Measurements from ENCODE around the gene MOXD1. TPM values are rescaled to one million over a fixed set of nuclear protein-coding genes. Genes with fewer than 3 reads are reported as not detected.

The MOXD1 gene
- total RNA-seq, 4 donors from 2014 or later = 20.3 to 37.3 (median 33.2) TPM

DNA sequence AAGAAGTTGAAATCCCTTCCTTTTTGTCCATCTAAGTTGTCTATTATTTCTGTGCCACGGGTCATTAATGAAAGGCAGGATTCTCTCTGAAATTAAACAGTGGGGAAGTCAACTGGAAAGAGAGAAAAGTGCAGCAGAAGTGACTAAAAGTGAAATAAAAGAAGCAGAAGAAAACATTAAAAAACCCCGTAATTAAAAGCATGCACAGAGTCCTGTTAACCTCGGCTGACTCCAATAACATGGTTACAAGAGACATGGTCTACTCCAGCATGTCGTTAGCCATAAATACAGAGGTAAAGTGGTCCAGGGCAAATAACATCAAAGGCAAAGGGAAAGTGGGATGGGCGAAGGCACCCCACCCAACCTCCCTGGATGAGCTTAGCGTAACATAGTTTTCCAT lies 13.0 kb upstream of the MOXD1 start:
- Histone ChIP-seq H3K9me3 (no peaks in the 10 kb centered on the region), H3K4me1 (no peaks in the 10 kb centered on the region), H3K36me3 (no peaks in the 10 kb centered on the region), H3K27ac (no peak overlapping the region), H3K4me3 (no peak overlapping the region), H3K27me3 (no peaks in the 10 kb centered on the region)
- 59 to 73% methylated on average over 5 of the region's 6 CpGs for WGBS, 2 donors (ENCODE audit: low coverage in 1 of 2)
- no peak for TF ChIP-seq EP300 (IDR thresholded peaks at IDR 0.05)
- TF ChIP-seq POLR2A (IDR thresholded peaks at IDR 0.05) = no peak
- TF ChIP-seq, protein P1, sequence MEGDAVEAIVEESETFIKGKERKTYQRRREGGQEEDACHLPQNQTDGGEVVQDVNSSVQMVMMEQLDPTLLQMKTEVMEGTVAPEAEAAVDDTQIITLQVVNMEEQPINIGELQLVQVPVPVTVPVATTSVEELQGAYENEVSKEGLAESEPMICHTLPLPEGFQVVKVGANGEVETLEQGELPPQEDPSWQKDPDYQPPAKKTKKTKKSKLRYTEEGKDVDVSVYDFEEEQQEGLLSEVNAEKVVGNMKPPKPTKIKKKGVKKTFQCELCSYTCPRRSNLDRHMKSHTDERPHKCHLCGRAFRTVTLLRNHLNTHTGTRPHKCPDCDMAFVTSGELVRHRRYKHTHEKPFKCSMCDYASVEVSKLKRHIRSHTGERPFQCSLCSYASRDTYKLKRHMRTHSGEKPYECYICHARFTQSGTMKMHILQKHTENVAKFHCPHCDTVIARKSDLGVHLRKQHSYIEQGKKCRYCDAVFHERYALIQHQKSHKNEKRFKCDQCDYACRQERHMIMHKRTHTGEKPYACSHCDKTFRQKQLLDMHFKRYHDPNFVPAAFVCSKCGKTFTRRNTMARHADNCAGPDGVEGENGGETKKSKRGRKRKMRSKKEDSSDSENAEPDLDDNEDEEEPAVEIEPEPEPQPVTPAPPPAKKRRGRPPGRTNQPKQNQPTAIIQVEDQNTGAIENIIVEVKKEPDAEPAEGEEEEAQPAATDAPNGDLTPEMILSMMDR (IDR thresholded peaks at IDR 0.05) = no peak
- ATAC-seq = no peak

DNA sequence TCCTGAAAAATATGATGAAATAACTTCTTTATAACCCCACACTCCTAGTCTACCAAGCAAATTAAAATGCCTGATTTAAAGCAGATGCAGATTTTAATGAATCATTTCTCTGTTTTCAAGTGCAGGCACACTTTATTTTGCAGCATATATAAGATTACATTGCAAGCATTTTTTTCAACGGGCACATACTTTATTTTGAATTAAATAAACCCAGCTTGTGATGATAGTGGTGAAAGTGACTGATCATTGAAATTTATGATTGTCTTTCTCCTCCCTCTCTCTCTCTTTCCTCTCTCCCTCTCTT lies 12.2 kb upstream of the MOXD1 start:
- no peaks in the 10 kb centered on the region for H3K4me1 ChIP-seq
- H3K27ac ChIP-seq = no peak overlapping the region
- TF ChIP-seq EP300 (IDR thresholded peaks at IDR 0.05) (no peak), POLR2AphosphoS5 (IDR thresholded peaks at IDR 0.05) (no peak), POLR2A (IDR thresholded peaks at IDR 0.05) (no peak)
- TF ChIP-seq, protein P1 (IDR thresholded peaks at IDR 0.05) = no peak
- WGBS, 2 donors (ENCODE audit: low coverage in 1 of 2) = 8 to 17% methylated on average over 1 of the region's 1 CpG
- H3K36me3 ChIP-seq = no peaks in the 10 kb centered on the region
- no peaks in the 10 kb centered on the region for H3K27me3 ChIP-seq
- no peak overlapping the region for H3K4me3 ChIP-seq
- no peaks in the 10 kb centered on the region for H3K9me3 ChIP-seq
- ATAC-seq = no peak

DNA sequence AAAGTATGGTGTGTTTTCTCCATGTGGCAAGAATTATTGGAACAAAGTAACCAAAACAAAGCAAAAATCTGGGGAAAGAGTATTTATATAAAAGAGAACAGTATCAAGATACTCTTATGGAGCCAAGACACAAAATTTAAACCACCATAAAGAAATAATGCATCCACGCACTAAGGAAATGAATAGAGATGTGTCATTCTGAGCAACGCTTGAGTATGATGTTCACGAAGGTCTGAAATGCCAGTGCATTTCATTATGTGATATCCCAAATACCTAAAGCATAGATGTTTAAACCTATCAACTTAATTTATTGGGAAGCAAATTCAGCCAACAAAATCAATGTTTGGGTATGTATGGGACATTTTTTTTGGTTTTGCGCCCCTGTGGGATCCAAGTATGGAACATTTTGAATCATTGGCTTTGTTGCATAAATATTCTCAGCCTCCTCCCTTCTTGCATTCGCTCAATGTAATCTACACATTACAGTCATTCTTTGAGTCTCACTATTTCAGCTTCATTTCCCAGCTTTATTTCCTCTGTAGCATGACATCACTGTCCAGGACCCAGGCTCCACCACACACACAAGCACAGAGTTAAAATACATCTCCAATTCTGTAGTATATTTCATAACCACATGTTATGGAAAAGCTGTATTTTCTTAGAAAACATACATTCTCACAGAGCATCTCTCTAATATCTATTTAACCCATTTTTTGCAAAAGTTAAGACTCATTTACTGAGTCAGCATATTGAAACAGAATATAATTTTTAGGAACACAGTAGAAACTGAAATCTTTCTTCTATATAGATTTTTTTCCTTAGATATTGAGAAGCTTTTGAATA lies 11.6 kb upstream of the MOXD1 start:
- no peak for ATAC-seq
- Histone ChIP-seq H3K27me3 (no peaks in the 10 kb centered on the region), H3K27ac (no peak overlapping the region), H3K36me3 (no peaks in the 10 kb centered on the region), H3K4me3 (no peak overlapping the region), H3K9me3 (no peaks in the 10 kb centered on the region), H3K4me1 (no peaks in the 10 kb centered on the region)
- 79 to 98% methylated on average over 4 to 5 of the region's 5 CpGs for WGBS, 2 donors (ENCODE audit: low coverage in 1 of 2)
- TF ChIP-seq POLR2AphosphoS5 (IDR thresholded peaks at IDR 0.05) (no peak), EP300 (IDR thresholded peaks at IDR 0.05) (no peak), POLR2A (IDR thresholded peaks at IDR 0.05) (no peak)
- TF ChIP-seq, protein P1 (IDR thresholded peaks at IDR 0.05) = no peak

- Histone ChIP-seq H3K27ac (no peak overlapping the region), H3K36me3 (no peaks in the 10 kb centered on the region), H3K9me3 (no peaks in the 10 kb centered on the region), H3K27me3 (no peaks in the 10 kb centered on the region), H3K4me1 (no peaks in the 10 kb centered on the region), H3K4me3 (no peak overlapping the region)
- TF ChIP-seq, protein P1 (IDR thresholded peaks at IDR 0.05) = no peak
- no peak for ATAC-seq
- 83 to 84% methylated on average over 3 to 4 of the region's 4 CpGs for WGBS, 2 donors (ENCODE audit: low coverage in 1 of 2)
These were observed 10.0 kb upstream of the MOXD1 start for GRCh38 chr6:132411296-132411695.

GRCh38 chr6:132410830-132411229 lies 9.6 kb upstream of the MOXD1 start:
- no peak for ATAC-seq
- 75 to 89% methylated on average over 3 of the region's 3 CpGs for WGBS, 2 donors (ENCODE audit: low coverage in 1 of 2)
- no peaks in the 10 kb centered on the region for H3K9me3 ChIP-seq
- no peaks in the 10 kb centered on the region for H3K36me3 ChIP-seq
- no peaks in the 10 kb centered on the region for H3K27me3 ChIP-seq
- peaks cover 0 to 4% (median 0%) of the 10 kb centered on the region in 3 donors for H3K4me1 ChIP-seq
- no peak overlapping the region for H3K4me3 ChIP-seq
- H3K27ac ChIP-seq = no peak overlapping the region
- TF ChIP-seq POLR2AphosphoS5 (IDR thresholded peaks at IDR 0.05) (no peak), POLR2A (IDR thresholded peaks at IDR 0.05) (no peak), EP300 (IDR thresholded peaks at IDR 0.05) (no peak)
- TF ChIP-seq, protein P1 (IDR thresholded peaks at IDR 0.05) = no peak

All from gastroesophageal sphincter (tissue), 4 donors.